ENCODE measurements around the gene TTC13. TPM values are rescaled to one million over a fixed set of nuclear protein-coding genes. Genes with fewer than 3 reads are reported as not detected.

The TTC13 gene
- total and polyA plus RNA-seq, 2 of the 13 experiments (the other 11 are each of a cell fraction or from before 2014, with no cell fraction given): 5.8 to 15.9 TPM

DNA sequence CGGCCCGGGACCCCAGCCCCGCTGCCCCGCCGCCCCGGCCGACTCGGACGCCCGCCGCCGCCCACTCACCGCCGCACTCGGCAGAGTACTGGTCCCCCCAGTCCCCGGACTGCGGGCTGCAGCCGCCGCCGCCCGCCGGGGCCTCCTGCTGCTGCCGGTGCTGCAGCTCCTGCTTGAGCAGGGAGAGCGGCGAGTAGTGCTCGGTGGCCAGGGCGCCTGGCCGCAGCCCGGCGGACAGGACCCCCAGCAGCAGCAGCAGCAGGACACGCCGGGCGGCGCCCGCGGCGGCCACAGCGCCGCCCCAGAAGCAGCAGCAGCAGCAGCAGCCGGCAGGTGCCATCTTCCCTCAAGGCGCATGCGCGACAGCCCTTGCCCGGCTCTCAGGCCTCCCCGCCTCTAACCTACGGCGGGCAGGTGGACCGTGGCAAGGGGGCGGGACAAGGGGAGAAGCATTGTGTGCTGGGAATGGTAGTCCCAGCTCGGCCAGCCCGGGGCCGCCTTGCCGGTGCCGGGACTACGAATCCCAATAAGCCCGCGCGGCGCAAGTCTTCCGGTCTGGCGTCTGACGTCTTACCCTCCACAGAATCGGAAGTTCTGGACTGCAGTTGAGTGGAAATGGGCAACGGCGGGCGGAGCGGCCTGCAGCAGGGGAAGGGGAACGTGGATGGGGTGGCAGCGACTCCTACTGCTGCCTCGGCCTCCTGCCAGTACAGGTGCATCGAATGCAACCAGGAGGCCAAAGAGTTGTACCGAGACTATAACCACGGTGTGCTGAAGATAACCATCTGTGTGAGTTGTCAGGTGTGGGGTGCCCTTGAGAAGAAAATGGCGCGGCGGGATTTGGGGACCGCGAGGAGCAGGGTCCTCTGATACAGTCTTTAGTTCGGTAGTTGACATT, at the start of gene TTC13, which contains the start of gene ARV1 (continued):
- TF ChIP-seq, protein P1, sequence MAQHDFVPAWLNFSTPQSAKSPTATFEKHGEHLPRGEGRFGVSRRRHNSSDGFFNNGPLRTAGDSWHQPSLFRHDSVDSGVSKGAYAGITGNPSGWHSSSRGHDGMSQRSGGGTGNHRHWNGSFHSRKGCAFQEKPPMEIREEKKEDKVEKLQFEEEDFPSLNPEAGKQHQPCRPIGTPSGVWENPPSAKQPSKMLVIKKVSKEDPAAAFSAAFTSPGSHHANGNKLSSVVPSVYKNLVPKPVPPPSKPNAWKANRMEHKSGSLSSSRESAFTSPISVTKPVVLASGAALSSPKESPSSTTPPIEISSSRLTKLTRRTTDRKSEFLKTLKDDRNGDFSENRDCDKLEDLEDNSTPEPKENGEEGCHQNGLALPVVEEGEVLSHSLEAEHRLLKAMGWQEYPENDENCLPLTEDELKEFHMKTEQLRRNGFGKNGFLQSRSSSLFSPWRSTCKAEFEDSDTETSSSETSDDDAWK (CRISPR knock-in tag; IDR thresholded peaks at IDR 0.05): no peak
- TF ChIP-seq ZSCAN20 (CRISPR knock-in tag; IDR thresholded peaks at IDR 0.05; ENCODE audit: borderline replicate concordance): no peak
- no peak for TF ChIP-seq ZNF234 (CRISPR knock-in tag; conservative IDR thresholded peaks at IDR 0.05)
- TF ChIP-seq, protein P2, sequence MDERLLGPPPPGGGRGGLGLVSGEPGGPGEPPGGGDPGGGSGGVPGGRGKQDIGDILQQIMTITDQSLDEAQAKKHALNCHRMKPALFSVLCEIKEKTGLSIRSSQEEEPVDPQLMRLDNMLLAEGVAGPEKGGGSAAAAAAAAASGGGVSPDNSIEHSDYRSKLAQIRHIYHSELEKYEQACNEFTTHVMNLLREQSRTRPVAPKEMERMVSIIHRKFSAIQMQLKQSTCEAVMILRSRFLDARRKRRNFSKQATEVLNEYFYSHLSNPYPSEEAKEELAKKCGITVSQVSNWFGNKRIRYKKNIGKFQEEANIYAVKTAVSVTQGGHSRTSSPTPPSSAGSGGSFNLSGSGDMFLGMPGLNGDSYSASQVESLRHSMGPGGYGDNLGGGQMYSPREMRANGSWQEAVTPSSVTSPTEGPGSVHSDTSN (CRISPR knock-in tag; IDR thresholded peaks at IDR 0.05): no peak
- peak; percentile 2; the same call in 1 of the 2 replicates for TF ChIP-seq ATF7 (IDR thresholded peaks at IDR 0.05)
- peak; percentile 61; the same call in 1 of the 2 replicates for TF ChIP-seq ATF7 (CRISPR knock-in tag; IDR thresholded peaks at IDR 0.05)
- 0 out of 2 replicates have a peak, but pooled peaks have one; percentile 39 for TF ChIP-seq ZNF33B (CRISPR knock-in tag; IDR thresholded peaks at IDR 0.05)
- peak; percentile 40; the same call in 1 of the 2 replicates for TF ChIP-seq ZFP90 (CRISPR knock-in tag; IDR thresholded peaks at IDR 0.05; ENCODE audit: borderline replicate concordance)
- TF ChIP-seq ZZZ3 (CRISPR knock-in tag; IDR thresholded peaks at IDR 0.05; ENCODE audit: borderline replicate concordance): no peak; the same call in 1 of the 2 replicates
- TF ChIP-seq NRL (CRISPR knock-in tag; IDR thresholded peaks at IDR 0.05; ENCODE audit: borderline replicate concordance): peak; percentile 91; the same call in 1 of the 2 replicates
- TF ChIP-seq ZBTB3 (CRISPR knock-in tag; IDR thresholded peaks at IDR 0.05; ENCODE audit: borderline replicate concordance, low read depth): no peak
- no peak for TF ChIP-seq FOSL1 (CRISPR knock-in tag; IDR thresholded peaks at IDR 0.05; ENCODE audit: borderline replicate concordance)
- TF ChIP-seq STAT5B (CRISPR knock-in tag; IDR thresholded peaks at IDR 0.05): no peak
- TF ChIP-seq RBM22 (optimal IDR thresholded peaks at IDR 0.05; ENCODE audit: low read length): no peak
- TF ChIP-seq XBP1 (CRISPR knock-in tag; IDR thresholded peaks at IDR 0.05): no peak
- no peak for TF ChIP-seq RCOR2 (CRISPR knock-in tag; IDR thresholded peaks at IDR 0.05)
- TF ChIP-seq PRMT3 (CRISPR knock-in tag; IDR thresholded peaks at IDR 0.05; ENCODE audit: borderline replicate concordance, low read depth): no peak
- TF ChIP-seq ZNF530 (CRISPR knock-in tag; IDR thresholded peaks at IDR 0.05; ENCODE audit: low read depth): no peak
- TF ChIP-seq ASH2L (IDR thresholded peaks at IDR 0.05; ENCODE audit: insufficient read length, low read depth, low read length): peak; percentile 82
- no peak for TF ChIP-seq ZFP36L1 (CRISPR knock-in tag; IDR thresholded peaks at IDR 0.05)
